Right cardiac atrium (tissue), 5 donors: Measurements from ENCODE around the gene ALG5. TPM values are rescaled to one million over a fixed set of nuclear protein-coding genes. Genes with fewer than 3 reads are reported as not detected.
A peak's percentile ranks its signal among the peaks of the same experiment; 100 is the strongest.

Experiments
- ATAC-seq, 2 donors: fragments of 200-7000 bp; cut with Tn5 transposase; one replicate each; pipeline versions ENCODE4 v1.8.0 to v1.9.1; 2020; ENCODE audit warnings: moderate library complexity in 2 of 2, mild to moderate bottlenecking in 1 of 2
- DNase-seq, 3 donors: peaks; one replicate each; pipeline ENCODE4 v3.0.0-alpha.2; 2020
- H3K27ac ChIP-seq: one replicate; pipeline ENCODE4 v1.5.1; 2013; ENCODE audit warnings: mild to moderate bottlenecking, low read length, control low read depth, moderate library complexity
- H3K27me3 ChIP-seq: one replicate; pipeline ENCODE4 v1.6.1; 2013; ENCODE audit not compliant: control insufficient read depth, insufficient read depth
- H3K4me1 ChIP-seq: one replicate; pipeline ENCODE4 v1.6.1; 2013; ENCODE audit warnings: low read length; ENCODE audit not compliant: control insufficient read depth, insufficient read depth
- H3K4me3 ChIP-seq: one replicate; pipeline ENCODE4 v1.5.1; 2013; ENCODE audit warnings: low read length, control low read depth
- H3K9me3 ChIP-seq: one replicate; pipeline ENCODE4 v1.6.1; 2013; ENCODE audit warnings: low read length; ENCODE audit not compliant: control insufficient read depth
- WGBS: extraction: QIAGEN DNeasy Blood & Tissue Kit; methylation state at CpG from one replicate; pipeline ENCODE4 v1.1.7; 2013; 5-methylcytosine and 5-hydroxymethylcytosine counted together
- intact Hi-C, 4 donors: fragments of 100-400 bp; cut with DNase I; formaldehyde crosslinking; loops; one replicate each; pipeline versions ENCODE4 v1.11.0 to v1.14.0; 2022 to 2023
- polyA plus RNA-seq: library from polyadenylated mRNA; stranded (reverse); fragments of 200-250 nt; gene quantifications from one replicate; pipeline ENCODE4 v1.2.3, GENCODE V29; 2013
- total RNA-seq, 4 donors: library from RNA; stranded (reverse); fragmentation: NEBNext Ultra II Directional; extraction: Animal tissue kit (Norgen Biotek cat#: 25700); gene quantifications; one replicate each; pipeline ENCODE4 v1.2.1, GENCODE V29; 2021
- donor health status: healthy with polysubstance abuse.
- donor health status: DM: no; HTN: yes; CAD: no.
- donor health status: DM: no; HTN: no; CAD: no.
- donor health status: DM: no; HTN: yes; CAD: no; lungs with severe emphysema.
- donor health status: DM: yes; HTN: yes; CAD: no.

Gene ALG5
- total and polyA plus RNA-seq, 5 donors: 14.7 to 23.1 (median 16.4) TPM

- Histone ChIP-seq H3K9me3 (no peaks in the 10 kb centered on the region), H3K27me3 (no peaks in the 10 kb centered on the region), H3K27ac (no peak overlapping the region), H3K4me1 (peaks cover 3% of the 10 kb centered on the region), H3K4me3 (no peak overlapping the region)
- WGBS: 78% methylated on average over 4 of the region's 4 CpGs
- intact Hi-C loops: no loop called here
- DNase-seq: no peak
- ATAC-seq: no peak
These were observed 84.5 kb downstream of the ALG5 start for GRCh38 chr13:36914648-36915047.

- Histone ChIP-seq H3K27me3 (no peaks in the 10 kb centered on the region), H3K9me3 (no peaks in the 10 kb centered on the region), H3K27ac (no peak overlapping the region), H3K4me3 (no peak overlapping the region), H3K4me1 (peaks cover 3% of the 10 kb centered on the region)
- ATAC-seq (no peak), DNase-seq (no peak)
- intact Hi-C loops: no loop called here
These were observed 85.7 kb downstream of the ALG5 start for GRCh38 chr13:36913463-36913862.

GRCh38 chr13:36912973-36913372 is 86.2 kb downstream of the ALG5 start:
- 58% methylated on average over 2 of the region's 2 CpGs for WGBS
- DNase-seq (no peak), ATAC-seq (no peak)
- H3K27me3 ChIP-seq: no peaks in the 10 kb centered on the region
- H3K27ac ChIP-seq: no peak overlapping the region
- intact Hi-C loops: no loop called here
- no peak overlapping the region for H3K4me3 ChIP-seq
- H3K9me3 ChIP-seq: no peaks in the 10 kb centered on the region
- peaks cover 3% of the 10 kb centered on the region for H3K4me1 ChIP-seq

GRCh38 chr13:36912369-36912768 is 86.8 kb downstream of the ALG5 start:
- DNase-seq (no peak), ATAC-seq (peak in 1 of 2 donors; percentile 63)
- H3K27ac ChIP-seq: peak overlapping the region; percentile 19
- intact Hi-C loops: no loop called here
- H3K27me3 ChIP-seq: no peaks in the 10 kb centered on the region
- H3K4me1 ChIP-seq: peaks cover 3% of the 10 kb centered on the region
- no peak overlapping the region for H3K4me3 ChIP-seq
- no peaks in the 10 kb centered on the region for H3K9me3 ChIP-seq

GRCh38 chr13:36910545-36910944 is 88.6 kb downstream of the ALG5 start:
- DNase-seq (no peak), ATAC-seq (no peak)
- Histone ChIP-seq H3K9me3 (no peaks in the 10 kb centered on the region), H3K27me3 (no peaks in the 10 kb centered on the region), H3K4me3 (no peak overlapping the region), H3K27ac (no peak overlapping the region), H3K4me1 (peaks cover 3% of the 10 kb centered on the region)
- intact Hi-C loops: no loop called here
- WGBS: 100% methylated on average over 1 of the region's 1 CpG

- Histone ChIP-seq H3K27me3 (no peaks in the 10 kb centered on the region), H3K9me3 (no peaks in the 10 kb centered on the region), H3K27ac (no peak overlapping the region), H3K4me3 (no peak overlapping the region), H3K4me1 (no peaks in the 10 kb centered on the region)
- no peak for ATAC-seq
- intact Hi-C loops: no loop called here
- DNase-seq: no peak
- WGBS: 89% methylated on average over 2 of the region's 2 CpGs
These were observed 91.3 kb downstream of the ALG5 start for GRCh38 chr13:36907821-36908220.

GRCh38 chr13:36907266-36907665 is 91.9 kb downstream of the ALG5 start:
- Histone ChIP-seq H3K27ac (no peak overlapping the region), H3K4me3 (no peak overlapping the region), H3K27me3 (no peaks in the 10 kb centered on the region), H3K4me1 (no peaks in the 10 kb centered on the region), H3K9me3 (no peaks in the 10 kb centered on the region)
- DNase-seq (no peak), ATAC-seq (no peak)
- intact Hi-C loops: no loop called here
- WGBS: 95% methylated on average over 4 of the region's 4 CpGs

- Histone ChIP-seq H3K27ac (no peak overlapping the region), H3K4me1 (no peaks in the 10 kb centered on the region), H3K4me3 (no peak overlapping the region), H3K9me3 (no peaks in the 10 kb centered on the region), H3K27me3 (no peaks in the 10 kb centered on the region)
- DNase-seq (no peak), ATAC-seq (no peak)
- 91% methylated on average over 5 of the region's 5 CpGs for WGBS
- intact Hi-C loops: no loop called here
These were observed 93.2 kb downstream of the ALG5 start for GRCh38 chr13:36905944-36906343.

- no peak overlapping the region for H3K4me3 ChIP-seq
- H3K27ac ChIP-seq: no peak overlapping the region
- intact Hi-C loops: no loop called here
- WGBS: 92% methylated on average over 8 of the region's 8 CpGs
- ATAC-seq (no peak), DNase-seq (no peak)
- no peaks in the 10 kb centered on the region for H3K4me1 ChIP-seq
- H3K9me3 ChIP-seq: no peaks in the 10 kb centered on the region
- H3K27me3 ChIP-seq: no peaks in the 10 kb centered on the region
These were observed 95.1 kb downstream of the ALG5 start for GRCh38 chr13:36903925-36904595.

Other genes with a start within 250 kb of the ALG5 start
- 1 to 10 TPM; 2.9 to 4.6 (median 4.1) TPM for gene RFXAP, start 180.1 kb downstream of the ALG5 start, total RNA-seq
- 2.2 TPM for gene RFXAP, start 180.1 kb downstream of the ALG5 start, polyA plus RNA-seq
- 10 to 100 TPM; 10.2 to 20.0 (median 13.3) TPM for gene SMAD9, start 79.1 kb downstream of the ALG5 start, total RNA-seq
- 4.9 TPM for gene SMAD9, start 79.1 kb downstream of the ALG5 start, polyA plus RNA-seq
- 10 to 100 TPM; 21.5 to 26.7 (median 24.4) TPM for gene EXOSC8, start 1.4 kb upstream of the ALG5 start, total RNA-seq
- 28.4 TPM for gene EXOSC8, start 1.4 kb upstream of the ALG5 start, polyA plus RNA-seq
- 10 to 100 TPM; 28.5 to 32.2 (median 30.9) TPM for gene SUPT20H, start 60.3 kb upstream of the ALG5 start, total RNA-seq
- 20.0 TPM for gene SUPT20H, start 60.3 kb upstream of the ALG5 start, polyA plus RNA-seq
- not detected for gene CSNK1A1L, start 106.3 kb upstream of the ALG5 start, total RNA-seq
- not detected for gene CSNK1A1L, start 106.3 kb upstream of the ALG5 start, polyA plus RNA-seq